ENCODE measurements around the gene KIF4A.

DNA sequence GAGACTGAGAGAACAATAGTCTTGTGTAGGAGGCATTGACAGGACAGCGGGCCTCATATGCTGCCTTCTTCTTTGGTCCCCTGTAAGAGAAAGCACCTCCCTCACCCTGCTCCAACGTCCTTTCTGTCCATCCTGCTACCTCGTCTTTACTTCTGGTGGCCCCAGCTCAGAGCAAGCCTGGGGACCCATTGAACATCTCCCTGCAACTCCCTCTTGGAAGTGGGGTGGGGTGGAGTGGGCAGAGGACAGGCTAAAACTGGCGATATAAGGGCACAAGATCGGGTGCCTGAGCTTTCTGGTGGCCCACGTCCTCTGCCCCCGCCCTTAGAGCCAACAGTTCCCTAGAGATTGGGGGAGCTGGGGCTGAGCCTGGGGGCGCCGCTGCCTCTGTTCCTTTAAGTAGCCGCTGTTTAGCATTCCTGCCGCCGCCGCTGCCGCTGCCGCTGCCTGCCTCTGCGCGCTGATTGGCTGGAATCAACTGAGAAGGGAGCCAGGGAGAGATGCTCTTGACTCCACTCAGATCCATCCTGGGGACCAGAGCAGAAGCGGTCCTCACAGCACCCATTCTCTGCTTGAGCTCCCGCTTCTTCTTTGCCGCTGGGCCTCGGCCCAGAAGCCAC lies 154.5 kb downstream of the KIF4A start, which contains the start of gene DLG3:
- TF ChIP-seq, protein P1, sequence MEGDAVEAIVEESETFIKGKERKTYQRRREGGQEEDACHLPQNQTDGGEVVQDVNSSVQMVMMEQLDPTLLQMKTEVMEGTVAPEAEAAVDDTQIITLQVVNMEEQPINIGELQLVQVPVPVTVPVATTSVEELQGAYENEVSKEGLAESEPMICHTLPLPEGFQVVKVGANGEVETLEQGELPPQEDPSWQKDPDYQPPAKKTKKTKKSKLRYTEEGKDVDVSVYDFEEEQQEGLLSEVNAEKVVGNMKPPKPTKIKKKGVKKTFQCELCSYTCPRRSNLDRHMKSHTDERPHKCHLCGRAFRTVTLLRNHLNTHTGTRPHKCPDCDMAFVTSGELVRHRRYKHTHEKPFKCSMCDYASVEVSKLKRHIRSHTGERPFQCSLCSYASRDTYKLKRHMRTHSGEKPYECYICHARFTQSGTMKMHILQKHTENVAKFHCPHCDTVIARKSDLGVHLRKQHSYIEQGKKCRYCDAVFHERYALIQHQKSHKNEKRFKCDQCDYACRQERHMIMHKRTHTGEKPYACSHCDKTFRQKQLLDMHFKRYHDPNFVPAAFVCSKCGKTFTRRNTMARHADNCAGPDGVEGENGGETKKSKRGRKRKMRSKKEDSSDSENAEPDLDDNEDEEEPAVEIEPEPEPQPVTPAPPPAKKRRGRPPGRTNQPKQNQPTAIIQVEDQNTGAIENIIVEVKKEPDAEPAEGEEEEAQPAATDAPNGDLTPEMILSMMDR (IDR thresholded peaks at IDR 0.05) = no peak
- TF ChIP-seq POLR2A (IDR thresholded peaks at IDR 0.05) = no peak
